Erythroblast (primary cell): Measurements from ENCODE around the gene CCER1.

ENCODE experiments used
- DNase-seq, 2 experiments: peaks; one replicate each; lab custom pipeline; 2025; lab: John Stamatoyannopoulos, UW
- GATA1 ChIP-seq: IDR thresholded peaks from 2 replicates; pipeline ENCODE4 v1.6.1; 2011; ENCODE audit warnings: low read depth, mild to moderate bottlenecking, control low read depth, low read length, moderate library complexity
- POLR2A ChIP-seq: IDR thresholded peaks from 2 replicates; pipeline ENCODE4 v1.6.1; 2011; ENCODE audit warnings: mild to moderate bottlenecking, low read length

CCER1 gene

DNA sequence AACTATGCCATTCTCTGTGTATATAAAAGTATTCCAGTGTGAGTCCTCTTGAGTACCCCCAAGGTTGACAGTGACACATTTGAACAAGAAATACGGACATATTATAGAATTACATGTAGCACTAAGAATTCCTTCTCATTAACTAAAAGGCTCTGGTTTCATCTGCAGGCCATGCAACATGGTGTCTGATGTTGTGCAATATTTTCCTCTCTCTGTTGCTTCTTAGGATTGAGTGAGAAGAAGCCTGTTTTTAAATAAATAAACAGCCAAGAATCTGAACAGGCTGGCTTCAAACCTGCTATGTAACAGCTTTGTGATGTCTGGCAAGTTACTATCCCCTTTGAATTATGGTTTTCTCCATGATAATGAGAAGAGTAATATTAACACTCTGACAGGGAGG lies 22.2 kb upstream of the CCER1 start:
- no peak for TF ChIP-seq POLR2A
- no peak for TF ChIP-seq GATA1
- DNase-seq = no peak

DNA sequence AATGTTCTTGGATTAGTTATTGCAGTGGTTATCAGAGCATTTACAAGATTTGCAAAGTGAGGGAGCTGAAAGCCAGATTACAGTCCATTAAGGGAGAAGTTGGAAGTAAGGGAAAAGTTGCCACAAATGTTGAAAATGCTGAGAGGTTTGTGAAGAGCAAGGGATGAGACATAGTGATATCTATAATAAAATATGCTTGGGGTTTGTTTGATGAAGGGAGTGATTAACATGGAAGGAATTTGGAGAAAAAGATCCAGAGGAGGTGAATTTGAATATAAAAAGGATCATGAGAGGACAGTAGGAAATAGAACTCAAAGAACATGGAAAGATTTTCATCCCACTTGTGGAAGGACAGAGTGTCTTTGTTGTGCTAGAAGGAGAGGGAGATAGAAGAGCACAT lies 19.3 kb upstream of the CCER1 start:
- no peak for TF ChIP-seq POLR2A
- no peak for TF ChIP-seq GATA1
- no peak for DNase-seq

DNA sequence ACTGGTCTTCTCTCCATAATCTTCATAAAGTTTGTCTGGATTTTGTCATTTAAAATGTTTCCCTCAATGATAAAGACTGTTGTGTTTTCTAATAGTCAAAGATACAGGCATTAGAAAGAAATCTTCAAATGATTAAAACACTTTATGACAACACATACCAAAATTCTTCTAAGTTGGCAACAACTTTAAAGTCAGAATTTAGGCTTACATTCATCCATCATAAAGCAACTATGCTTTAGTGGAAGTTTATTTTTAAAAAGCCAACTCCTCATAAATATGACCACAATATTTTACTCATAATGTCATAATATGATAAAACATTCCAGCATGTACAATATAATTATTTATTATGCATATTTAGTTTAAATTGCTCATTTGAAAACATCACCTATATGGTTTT lies 17.2 kb upstream of the CCER1 start:
- TF ChIP-seq POLR2A (no peak), GATA1 (no peak)
- DNase-seq = no peak

DNA sequence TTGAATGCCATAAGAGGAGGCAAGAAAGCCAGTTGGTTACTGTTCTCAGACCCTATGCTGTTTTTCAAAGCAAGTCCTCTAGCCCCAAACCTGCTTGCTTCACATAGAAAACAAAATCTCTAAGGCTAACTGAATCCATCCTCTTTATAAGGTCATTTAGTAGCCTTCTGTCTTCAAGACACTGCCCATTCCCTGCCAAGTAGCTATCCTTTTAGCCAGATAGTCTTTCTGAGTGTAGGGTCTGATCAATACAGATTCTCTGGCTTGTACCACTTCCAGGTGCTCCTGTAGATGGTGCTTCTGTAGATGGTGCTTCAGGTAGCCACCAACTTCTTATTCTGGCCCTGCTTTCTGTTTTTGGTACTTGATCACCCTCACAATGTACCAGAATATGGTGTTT lies 15.9 kb upstream of the CCER1 start:
- no peak for DNase-seq
- TF ChIP-seq GATA1 (no peak), POLR2A (no peak)

DNA sequence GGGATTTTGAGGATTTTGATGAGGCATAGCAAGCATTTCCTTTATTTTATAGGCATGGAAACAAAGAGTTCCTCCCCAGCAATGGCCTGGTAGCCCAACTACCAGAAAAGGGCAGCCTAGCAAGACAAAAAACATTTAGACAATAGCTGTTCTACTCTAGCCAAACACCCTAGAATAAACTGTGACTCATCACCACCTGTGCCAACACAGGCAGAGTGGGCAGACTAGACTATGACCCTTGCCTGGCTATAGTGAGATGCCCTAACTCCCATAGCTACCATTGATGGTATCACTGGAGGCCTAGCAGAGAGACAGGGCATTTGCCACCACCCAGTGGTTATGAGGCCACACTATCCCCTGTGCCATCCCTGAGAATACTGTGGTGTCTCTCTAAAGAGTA lies 15.5 kb upstream of the CCER1 start:
- DNase-seq = no peak
- TF ChIP-seq POLR2A = no peak
- no peak for TF ChIP-seq GATA1

DNA sequence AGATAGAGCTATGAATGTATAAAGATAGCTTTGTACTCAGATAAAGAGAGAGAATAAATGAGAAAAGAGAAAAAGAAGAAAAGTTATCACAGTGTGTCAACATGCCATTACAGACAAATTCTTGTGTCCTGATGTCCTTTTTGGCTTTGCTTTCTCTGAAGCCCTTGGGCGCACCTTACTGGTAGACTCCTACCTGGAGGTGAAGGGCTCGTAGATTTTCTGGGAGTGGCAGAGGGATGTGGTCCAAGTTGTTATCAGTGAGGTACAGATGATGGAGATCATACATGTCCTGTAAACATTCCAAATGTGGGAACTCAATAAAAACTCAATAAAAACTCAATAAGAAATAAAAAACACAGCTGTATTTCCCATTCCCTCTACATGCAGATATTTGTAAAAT lies 14.9 kb upstream of the CCER1 start:
- no peak for DNase-seq
- TF ChIP-seq POLR2A = no peak
- no peak for TF ChIP-seq GATA1

DNA sequence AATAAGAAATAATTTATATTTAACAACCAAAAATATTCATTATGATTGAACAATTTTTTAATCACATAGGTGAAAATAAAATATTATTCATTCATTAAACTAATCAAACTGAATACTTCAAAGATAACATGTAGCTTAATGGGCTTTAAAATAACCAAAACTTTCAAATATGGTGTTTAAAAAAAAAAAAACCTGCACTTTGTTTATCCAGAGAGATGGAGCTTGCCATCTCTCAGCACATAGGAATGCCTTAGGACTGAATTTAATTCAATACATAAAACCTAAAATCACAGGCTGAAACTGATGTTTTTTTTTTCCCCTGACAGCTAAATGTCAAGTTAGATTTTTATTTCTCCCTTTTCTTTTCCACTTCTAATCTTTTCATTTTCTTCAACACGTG lies 14.4 kb upstream of the CCER1 start:
- no peak for TF ChIP-seq GATA1
- no peak for TF ChIP-seq POLR2A
- no peak for DNase-seq

DNA sequence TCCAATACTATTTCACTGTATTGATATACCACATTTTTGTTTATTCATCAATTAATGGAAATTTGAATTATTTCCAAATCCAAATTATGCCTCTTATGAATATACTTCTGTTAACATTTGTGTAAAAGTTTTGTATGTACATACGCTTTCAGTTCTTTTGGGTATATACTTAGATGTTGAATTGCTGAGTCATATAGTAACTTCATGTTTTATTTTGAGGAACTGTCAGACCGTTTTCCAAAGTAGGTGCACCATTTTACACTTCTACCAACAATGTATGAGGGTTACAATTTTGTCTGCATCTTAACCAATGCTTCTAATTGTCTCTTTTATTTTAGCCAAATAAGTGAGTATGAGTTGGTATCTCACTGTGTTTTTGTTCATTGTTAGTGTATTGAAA lies 10.2 kb upstream of the CCER1 start:
- TF ChIP-seq GATA1 (no peak), POLR2A (no peak)
- no peak for DNase-seq

DNA sequence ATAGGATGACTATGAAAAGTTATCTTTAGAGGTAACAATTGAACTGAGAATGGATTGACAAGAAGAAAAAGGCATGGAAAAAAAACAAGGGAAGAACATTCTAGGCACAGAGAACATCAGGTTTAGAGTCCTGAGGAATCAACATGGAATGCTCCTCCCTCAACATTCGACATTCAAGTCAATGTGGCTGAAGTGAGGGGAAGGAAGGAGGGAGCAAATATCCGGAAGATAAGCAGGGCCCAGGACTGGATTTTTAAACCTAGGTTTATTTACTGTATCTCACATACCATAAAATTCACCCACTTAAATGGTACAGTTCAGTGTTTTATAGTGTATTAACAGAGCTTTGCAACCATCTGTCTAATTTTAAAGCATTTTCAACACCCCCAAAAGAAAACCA lies 9.6 kb upstream of the CCER1 start:
- no peak for DNase-seq
- TF ChIP-seq GATA1 = no peak
- TF ChIP-seq POLR2A = no peak

DNA sequence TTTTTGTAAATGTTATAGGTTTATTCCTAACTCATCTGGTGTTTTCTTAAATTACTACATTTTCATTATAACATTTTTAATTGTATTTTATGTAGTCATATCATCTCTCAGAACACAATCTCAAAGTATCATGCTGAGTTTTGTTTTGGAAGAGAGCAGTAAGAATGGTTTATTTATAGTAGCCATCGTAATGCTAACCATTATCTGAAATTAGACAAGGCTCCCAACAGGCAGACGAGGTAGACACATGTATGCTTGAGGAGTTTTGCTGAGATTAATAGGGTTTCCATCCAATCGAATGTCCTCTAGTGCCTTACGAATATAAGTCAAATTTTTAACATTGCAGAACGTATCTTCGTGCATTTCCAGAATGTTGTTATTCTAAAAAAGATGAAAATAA lies 9.0 kb upstream of the CCER1 start:
- no peak for TF ChIP-seq GATA1
- TF ChIP-seq POLR2A = no peak
- DNase-seq = no peak

DNA sequence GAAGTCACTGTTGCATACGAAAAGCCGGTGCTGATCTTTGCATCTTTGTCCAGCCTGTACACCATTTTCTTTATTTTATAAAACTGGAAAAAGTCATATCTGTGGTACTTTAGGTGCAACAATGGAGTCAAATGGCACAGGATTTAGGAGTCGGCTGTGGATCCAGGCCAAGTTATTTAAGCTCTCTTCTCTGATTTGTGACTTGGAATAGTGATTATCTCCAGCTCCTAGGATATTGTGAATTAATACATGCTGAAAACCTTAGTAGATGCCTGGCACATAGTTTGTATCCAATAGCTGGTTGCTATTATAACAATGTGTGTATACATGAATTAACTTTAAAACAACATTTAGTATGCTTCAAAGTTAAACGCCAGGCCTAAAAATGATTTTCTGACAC lies 6.2 kb upstream of the CCER1 start:
- TF ChIP-seq POLR2A (no peak), GATA1 (no peak)
- no peak for DNase-seq

DNA sequence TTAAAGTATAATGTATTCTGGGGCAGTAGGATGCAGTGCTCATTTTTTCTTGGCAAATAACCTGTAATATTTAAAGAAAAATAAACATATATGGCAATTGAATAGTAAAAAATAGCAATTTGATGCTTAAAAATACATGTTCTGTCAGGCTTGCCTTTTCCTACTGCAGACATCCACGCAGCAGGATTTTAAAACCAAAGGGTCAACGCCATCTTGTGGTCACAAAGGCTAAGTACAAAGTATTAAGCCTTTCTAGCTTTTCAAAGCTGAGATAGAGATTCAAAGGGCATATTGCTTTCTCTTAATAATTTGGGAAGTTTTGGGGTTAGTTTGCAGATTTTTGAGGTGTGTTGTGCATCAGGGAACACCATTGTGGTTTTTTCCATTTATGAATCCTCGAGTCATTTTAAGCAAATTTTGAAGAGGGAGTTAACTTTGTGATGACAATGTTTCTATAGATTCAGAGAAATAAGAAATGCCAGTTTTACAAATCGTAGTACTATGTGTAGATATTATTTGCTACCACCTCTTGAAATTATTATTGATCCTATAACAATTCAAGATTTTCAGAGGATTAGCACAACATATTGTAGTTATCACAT lies 4.7 kb upstream of the CCER1 start:
- TF ChIP-seq POLR2A (no peak), GATA1 (no peak)

DNA sequence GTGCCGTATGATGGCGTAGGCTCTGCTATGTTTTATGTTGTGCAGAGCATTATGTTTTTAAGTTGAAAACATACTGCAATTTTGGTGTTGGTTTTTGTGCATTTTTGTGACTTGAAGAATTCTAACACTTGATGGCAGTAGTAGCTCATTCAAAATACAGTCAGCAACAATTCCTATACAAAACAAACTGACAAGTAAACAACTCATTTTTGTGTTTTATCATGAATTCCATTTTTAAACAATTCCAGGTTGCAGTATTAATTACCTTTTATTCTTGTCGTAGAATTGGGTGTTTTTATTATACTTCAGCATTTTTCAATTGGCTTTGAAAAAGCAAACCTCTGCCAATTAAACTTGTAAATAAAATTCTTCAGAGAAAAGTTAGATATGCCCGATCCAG lies 4.1 kb upstream of the CCER1 start:
- DNase-seq = no peak
- no peak for TF ChIP-seq GATA1
- TF ChIP-seq POLR2A = no peak

More for the DNA sequence above, 4.7 kb upstream of the CCER1 start:
- peak; percentile 35 to 59 for DNase-seq

DNA sequence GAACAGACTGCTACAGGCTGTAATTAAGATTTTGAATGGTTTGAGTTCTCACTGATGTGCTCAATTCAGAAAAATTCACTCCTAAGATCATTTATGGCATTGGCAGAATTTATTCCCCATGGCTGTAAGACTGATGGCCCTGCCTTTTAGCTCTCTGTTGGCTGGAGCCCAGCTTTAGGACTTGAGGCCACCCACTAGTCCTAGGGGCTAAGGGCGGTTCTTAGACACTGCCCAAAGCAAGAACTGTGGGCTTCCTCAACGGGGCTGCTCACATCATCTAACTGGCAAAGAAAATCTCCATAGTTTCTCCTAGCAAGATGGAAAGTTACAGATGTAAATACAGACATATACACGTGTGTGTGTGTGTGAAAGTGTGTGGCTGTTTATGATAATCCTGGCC lies 3.4 kb upstream of the CCER1 start:
- TF ChIP-seq POLR2A (no peak), GATA1 (no peak)
- DNase-seq = no peak

DNA sequence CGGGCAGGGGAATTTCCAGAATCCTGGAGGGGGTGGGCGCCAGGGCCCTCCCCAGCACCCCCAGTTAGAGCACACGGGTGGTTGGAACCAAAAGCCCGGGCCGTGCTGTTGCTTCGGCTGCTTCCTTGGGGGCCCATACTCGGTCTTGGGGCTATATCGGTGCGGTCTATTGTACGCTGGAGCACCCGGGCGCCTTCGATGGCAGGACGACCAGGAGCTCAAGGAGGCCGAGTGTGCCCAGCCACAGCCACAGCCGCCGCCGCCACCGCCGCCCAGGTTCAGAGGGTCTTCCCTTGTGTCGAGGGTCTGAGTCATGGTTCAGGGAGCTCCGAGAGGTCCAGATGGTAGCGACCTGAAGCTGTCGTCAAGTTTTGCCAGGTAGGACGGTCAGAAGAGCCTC lies 548 bp downstream of the CCER1 start:
- DNase-seq = no peak
- TF ChIP-seq POLR2A (no peak), GATA1 (no peak)
